Gastroesophageal sphincter (tissue), 3 donors: Measurements from ENCODE around the gene RAPGEF5.

ENCODE experiments used
- CTCF ChIP-seq, 4 experiments: fragments of 200-600 bp in 2 of 4; fragments of 450-650 bp in 2 of 4; sonication (generic) in 1 of 4; IDR thresholded peaks; one replicate each; pipeline ENCODE4 v1.5.1; 2017 to 2019; ENCODE audit warnings: antibody characterized with exemption in 4 of 4, mild to moderate bottlenecking in 2 of 4, moderate library complexity in 2 of 4
- EP300 ChIP-seq: sonication (generic); formaldehyde crosslinking; IDR thresholded peaks from one replicate; pipeline ENCODE4 v1.6.1; 2017; ENCODE audit warnings: antibody characterized with exemption, mild to moderate bottlenecking
- POLR2A ChIP-seq, 2 donors: fragments of 450-650 bp; IDR thresholded peaks; one replicate each; pipeline ENCODE4 v1.6.1; 2017; ENCODE audit warnings: antibody characterized with exemption in 2 of 2, mild to moderate bottlenecking in 2 of 2, moderate library complexity in 1 of 2
- POLR2AphosphoS5 ChIP-seq: sonication (generic); formaldehyde crosslinking; IDR thresholded peaks from one replicate; pipeline ENCODE4 v1.6.1; 2017; ENCODE audit warnings: antibody characterized with exemption

DNA sequence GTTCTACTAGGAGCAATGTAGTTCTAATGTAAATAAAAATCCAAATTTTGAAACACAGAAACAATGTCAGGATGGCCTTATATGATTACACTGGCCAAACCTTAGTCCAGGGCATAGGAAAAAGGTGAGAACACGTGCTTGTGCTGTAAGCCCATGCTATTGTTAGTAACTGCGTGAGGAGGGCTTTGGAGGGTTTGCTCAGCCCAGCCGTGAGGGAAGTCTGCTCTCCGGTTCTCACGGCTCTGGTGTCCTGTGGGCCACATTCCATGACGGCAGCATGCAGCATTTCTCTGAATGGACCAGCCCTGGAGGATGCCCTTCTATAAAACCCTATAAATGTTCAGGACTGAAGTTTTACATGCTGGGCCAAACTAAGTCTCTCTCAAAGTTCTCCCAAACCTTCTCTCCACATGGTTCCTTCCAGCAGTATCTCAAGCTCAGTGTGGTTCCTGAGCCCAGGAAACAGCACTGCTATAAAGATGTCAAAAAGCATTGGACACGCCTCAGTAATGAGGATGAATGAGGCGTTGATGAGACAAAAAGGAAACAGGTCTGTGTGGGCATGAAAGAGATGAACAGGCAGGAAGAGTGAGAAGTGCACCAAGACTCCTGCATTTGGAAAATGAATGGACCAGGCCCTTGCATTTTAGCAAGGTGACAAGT is 236.4 kb downstream of the RAPGEF5 start:
- TF ChIP-seq CTCF (IDR thresholded peaks at IDR 0.05): no peak
- TF ChIP-seq POLR2A (IDR thresholded peaks at IDR 0.05): no peak
- no peak for TF ChIP-seq POLR2AphosphoS5
- no peak for TF ChIP-seq EP300
